ENCODE results near the gene PAPSS1.

DNA sequence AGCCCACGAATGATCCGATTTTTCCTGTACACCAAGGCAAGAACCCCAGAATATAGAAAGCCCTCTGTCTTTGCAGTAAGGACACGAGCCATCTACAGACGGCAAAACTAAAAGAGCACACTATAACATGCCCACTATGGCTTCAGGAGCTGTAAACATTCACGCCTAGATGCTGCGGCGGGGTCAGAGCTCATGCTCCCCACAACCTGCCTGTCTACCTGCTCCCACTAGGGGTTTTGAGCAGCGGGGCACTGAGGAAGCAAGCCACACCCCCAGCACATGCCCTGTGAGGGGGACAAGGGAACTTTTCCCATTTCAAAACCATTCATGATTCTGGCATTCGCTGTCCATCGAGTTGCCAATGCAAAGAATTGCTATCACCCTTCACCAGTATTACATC lies 144.8 kb downstream of the PAPSS1 start:
- TF ChIP-seq CTCF (IDR thresholded peaks at IDR 0.05), result no peak
- no peak for TF ChIP-seq POLR2A (IDR thresholded peaks at IDR 0.05)
